Stimulated activated CD4-positive, alpha-beta T cell treated with anti-CD3 and anti-CD28 coated beads, Interleukin-1b, Interleukin-23, amount 100 ng/mL, for 1 hour (primary cell): ENCODE measurements around the gene C19orf18.

Experiments used
- DNase-seq, 2 donors: peaks; one replicate each; pipeline ENCODE4 v3.0.0-alpha.2; 2020; ENCODE audit warnings: low read depth in 2 of 2

C19orf18 gene

DNA sequence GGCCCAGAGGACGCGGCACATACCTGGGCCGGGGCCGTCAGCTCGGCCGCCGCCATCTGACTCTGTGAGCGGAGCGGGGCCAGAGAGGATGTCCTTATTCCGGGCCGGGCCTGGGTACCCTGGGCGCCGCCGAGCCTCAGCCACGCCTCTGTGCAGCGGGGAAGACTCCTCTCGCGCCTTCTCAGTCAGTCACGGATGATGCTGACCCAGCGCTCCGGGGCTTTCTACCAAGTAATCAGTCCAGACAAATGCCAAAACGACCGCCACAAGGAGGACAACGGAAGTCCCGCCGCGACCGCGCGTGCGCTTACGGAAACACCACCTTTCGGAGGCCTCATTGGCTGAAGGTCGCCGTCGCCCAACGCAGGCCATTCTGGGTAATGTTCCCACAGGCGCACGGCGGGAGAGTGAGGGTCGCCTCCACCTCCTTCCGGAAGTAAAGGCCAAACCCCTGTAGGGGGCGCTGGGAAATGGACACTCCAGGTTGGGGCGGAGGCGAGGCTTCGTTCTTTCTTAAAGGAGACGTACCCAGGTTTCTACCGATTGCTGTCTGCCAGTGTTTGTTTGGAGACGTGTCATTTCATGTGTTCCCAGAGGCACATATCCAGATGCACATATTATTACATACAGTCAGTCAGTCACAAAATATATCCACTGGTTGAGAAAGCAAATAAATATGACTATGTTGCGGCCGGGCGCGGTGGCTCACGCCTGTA lies 26.8 kb downstream of the C19orf18 start, which contains the start of gene ZNF256:
Gene ZNF256, minus strand, starts transcription at position 288 of the 716 bp plus-strand sequence. Its CDS starts 232 bp downstream, at position 56.
- peak; percentile 67 to 81 for DNase-seq

DNA sequence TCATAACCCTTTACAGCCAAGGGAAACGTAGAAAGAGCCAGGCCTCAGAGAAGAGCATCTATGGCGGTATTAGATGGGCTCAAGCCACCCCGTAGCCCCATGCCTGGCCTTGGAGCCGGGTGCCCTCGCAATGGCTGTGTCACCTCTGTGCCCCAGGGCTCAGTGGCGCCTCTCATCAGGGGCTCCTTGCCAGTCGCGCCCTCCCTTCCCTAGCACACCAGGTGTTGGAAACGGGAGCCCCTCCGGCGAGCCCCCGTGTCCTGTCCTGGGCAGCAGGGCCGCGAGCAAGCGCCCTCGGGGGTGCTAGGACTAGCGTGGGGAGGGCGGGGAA lies 27.3 kb downstream of the C19orf18 start:
- no peak for DNase-seq

DNA sequence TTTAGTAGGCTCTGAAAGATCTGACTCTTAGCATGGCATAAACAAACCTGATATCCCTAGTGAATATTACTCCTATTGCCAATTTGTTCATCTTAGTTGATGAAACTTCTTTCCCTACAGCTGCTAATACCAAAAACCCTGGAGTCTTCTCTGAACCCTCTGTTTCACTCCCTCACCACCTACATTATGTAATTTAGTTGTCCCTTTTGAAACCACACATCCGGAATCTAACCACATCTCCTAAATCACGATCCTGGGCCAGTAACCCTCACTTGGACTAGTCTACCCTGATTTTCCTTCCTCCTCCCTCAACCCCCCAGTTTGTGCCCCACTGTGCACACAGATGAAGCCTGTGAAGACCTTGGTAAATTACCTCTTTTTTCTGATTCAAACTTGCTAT lies 28.0 kb downstream of the C19orf18 start:
- no peak for DNase-seq

DNA sequence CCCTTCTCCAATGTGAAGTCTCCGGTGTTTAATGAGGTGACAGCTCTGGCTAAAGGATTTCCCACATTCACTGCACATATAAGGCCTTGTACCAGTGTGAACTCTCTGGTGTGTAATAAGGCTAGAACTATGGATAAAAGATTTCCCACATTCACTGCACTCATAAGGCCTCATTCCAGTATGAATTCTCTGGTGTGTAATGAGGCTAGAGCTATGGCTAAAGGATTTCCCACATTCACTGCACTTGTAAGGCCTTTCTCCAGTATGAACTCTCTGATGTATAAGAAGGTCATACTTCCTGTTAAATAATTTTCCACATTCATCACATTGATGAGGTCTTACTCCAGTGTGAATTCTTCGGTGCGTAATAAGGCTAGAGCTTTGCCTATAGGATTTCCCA lies 32.7 kb downstream of the C19orf18 start:
- no peak for DNase-seq

DNA sequence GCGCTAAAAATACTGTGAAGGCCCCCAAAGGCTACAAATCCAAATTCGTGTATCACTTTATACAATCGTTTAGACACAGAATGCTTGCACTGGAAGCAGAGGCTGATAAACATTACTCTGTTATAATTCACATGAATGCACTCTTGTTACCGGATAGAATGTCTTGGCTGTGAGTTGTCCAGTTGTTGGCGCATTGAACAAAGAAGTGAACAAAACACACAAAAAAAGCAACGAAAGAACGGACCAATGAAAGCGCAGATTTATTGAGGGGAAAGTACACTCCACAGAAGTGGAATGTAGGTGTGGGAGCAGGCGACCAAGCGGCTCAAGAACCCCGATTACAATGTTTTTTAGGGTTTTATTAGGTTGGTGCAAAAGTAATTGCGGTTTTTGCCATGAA lies 38.6 kb downstream of the C19orf18 start:
- no peak for DNase-seq

DNA sequence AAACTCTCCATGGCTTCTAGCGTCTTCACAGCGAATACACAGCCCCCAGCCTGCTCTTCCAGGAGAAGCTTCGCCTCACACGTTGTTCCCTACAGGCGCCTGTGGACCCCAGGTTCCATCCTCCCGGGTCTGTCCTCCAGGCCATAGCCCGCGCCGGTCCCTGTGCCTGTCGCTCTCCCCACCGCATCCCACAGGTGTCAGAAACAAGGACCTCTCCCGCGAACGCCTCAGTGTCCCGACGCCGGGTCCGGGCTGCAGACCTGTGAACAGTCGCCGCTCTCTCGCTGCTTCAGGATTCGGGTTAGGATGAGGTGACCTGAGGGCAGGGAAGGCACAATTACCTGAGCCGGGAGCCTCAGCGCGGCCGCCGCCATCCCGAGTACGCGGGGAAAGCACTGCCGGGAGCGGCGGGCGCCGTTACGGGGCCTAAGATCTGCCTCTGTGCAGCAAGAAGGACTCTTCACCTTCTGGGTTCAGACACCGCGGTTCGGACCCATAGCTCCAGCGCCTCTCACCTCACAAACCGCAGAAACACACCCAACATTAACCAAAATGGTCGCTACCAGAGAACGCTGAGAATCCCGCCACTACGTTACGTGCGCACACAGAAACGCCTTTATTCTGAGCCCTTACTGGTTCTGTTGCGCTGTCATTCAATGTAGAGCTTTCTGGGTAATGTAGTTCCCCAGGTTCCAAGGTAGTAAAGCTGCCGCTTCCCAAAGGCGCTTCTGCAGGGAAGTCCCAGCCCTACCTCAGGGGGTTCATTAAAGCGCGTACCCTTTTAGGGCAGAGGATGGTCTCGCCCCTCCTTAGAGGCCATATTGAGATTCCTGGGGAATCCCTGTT lies 39.3 kb downstream of the C19orf18 start, which contains the start of gene ZNF418:
Gene ZNF418, minus strand, starts transcription at position 583 of the 846 bp plus-strand sequence. CDS start 1,580 bp downstream, outside the sequence.
- DNase-seq = no peak

DNA sequence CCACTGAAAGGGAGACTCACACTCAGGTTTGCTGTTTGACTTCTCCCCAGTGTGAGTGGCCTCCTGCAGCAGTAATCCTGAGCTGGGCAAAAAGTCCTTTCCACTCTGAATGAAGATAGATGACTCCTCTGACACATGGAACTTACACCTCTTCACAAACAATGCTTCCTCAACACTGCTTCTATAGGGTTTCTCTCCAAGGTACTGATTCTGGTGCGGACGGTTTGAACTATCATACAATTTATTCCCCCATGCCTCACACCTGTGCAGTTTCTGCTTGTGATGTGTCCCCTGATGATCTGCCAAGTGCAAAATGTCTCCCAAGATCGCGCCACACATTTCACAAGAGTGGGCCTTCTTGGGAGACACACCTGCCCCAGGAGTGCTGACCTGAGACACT lies 46.7 kb downstream of the C19orf18 start:
- DNase-seq = no peak

DNA sequence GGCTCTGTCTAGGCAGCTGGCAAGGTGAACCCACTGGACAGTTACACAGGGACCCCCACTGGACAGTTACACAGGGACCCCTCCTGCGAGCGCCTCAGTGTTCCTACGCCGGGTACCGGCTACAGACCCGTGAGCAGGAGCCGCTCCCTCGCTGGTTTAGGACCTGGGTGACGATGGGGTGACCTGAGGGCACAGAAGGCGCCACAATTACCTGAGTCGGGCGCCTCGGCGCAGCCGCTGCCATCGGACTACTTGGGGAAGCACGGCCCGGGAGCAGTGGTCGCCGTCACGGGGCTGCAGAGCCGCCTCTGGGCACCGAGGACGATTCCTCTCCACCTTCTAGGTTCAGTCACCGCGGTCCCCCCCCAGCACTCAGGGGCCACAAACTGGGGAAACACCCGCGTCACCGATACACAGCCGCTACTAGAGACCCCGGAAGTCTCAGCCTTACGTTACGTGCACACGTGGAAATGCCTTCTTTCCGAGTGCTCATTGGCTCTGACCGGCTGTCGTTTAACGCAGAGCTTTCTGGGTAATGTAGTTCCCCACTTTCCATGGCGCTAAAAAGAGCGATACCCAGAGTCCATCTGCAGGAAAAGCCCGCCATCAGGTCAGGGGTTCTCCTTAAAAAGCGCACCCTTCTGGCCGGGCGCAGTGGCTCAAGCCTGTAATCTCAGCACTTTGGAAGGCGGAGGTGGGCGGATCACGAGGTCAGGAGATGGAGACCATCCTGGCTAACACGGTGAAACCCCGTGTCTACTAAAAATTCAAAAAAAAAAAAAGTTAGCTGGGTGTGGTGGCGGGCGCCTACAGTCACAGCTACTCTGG lies 58.0 kb downstream of the C19orf18 start, which contains the start of gene ZNF417:
Gene ZNF417, minus strand, starts transcription at position 425 of the 828 bp plus-strand sequence. Its CDS starts 181 bp downstream, at position 244.
- peak; percentile 56 for DNase-seq

DNA sequence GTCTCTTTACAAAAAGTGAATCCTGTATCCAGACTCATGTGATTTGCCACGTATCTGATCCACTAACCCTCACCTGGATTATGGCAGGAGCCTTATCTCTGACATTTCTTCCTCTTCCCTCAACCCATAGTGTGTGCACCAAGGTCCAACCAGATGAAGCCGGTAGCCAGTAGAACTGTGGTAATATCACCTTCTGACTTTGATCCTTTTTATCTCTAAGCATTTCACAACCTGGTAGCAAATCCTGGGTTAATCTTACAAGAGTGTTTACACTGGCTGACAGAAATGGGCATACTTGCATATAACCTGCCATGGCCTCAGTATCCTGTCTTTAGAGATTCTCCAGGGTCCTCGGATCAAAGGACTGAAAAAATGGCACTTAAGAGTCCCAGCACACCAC lies 59.8 kb downstream of the C19orf18 start:
- no peak for DNase-seq
